Neural cell (in vitro differentiated cells): ENCODE measurements around the gene APBB1IP.

ENCODE experiments used
- CTCF ChIP-seq: fragments of 450-650 bp; IDR thresholded peaks from 2 replicates; pipeline ENCODE4 v1.5.1; 2014; ENCODE audit warnings: antibody characterized with exemption, mild to moderate bottlenecking, moderate library complexity; ENCODE audit not compliant: poor library complexity, severe bottlenecking
- SMC3 ChIP-seq: fragments of 450-650 bp; conservative IDR thresholded peaks from 2 replicates; pipeline ENCODE4 v1.6.1; 2014; ENCODE audit warnings: antibody characterized with exemption, mild to moderate bottlenecking, moderate library complexity; ENCODE audit not compliant: poor library complexity
- TAF1 ChIP-seq: IDR thresholded peaks from 2 replicates; pipeline ENCODE4 v1.6.1; 2012; ENCODE audit warnings: low read depth

- TF ChIP-seq SMC3 (no peak), CTCF (no peak), TAF1 (no peak)
Observed at GRCh38 chr10:26455567-26456315, 17.6 kb downstream of the APBB1IP start.
